ENCODE measurements around the gene FEN1.

- TF ChIP-seq CTCF (IDR thresholded peaks at IDR 0.05) (no peak), POLR2A (IDR thresholded peaks at IDR 0.05) (no peak)
Observed at GRCh38 chr11:61743486-61744095, 49.1 kb upstream of the FEN1 start.
